ENCODE measurements around the gene STIMATE. TPM values are rescaled to one million over a fixed set of nuclear protein-coding genes. Genes with fewer than 3 reads are reported as not detected.

The STIMATE gene
- total and polyA plus RNA-seq, 2 experiments from 2014 or later: 11.2 to 23.6 TPM

DNA sequence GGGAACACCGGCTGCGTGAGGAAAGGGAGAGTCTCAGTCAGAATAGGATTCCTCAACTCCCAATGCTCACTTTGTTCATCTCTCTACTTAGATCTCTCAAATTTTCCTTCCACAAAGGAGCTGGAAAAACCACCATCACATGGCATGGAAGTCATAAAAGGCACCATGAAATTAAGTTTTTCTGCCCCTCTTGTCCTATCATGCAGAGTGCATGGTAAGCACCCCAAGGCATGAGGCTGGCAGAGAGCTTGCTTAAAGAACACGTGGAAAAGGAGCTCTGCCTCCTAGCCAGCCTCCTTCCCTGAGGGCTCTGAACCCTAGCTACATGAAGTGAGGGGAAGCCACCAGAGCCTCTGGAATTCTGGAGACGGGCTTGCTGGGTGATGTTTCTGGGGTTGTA is 17.8 kb downstream of the STIMATE start:
- Mint-ChIP-seq H3K9me3 (no peaks in the 10 kb centered on the region), H3K4me3 (no peak overlapping the region), H3K4me1 (peaks cover 16% of the 10 kb centered on the region), H3K36me3 (ENCODE audit: low read depth) (peaks cover 1% of the 10 kb centered on the region; the same call in 2 of the 3 replicates), H3K27ac (no peak overlapping the region), H3K27me3 (ENCODE audit: insufficient read depth, low read depth, poor library complexity) (peaks cover 3% of the 10 kb centered on the region)
- H3K27ac ChIP-seq (ENCODE audit: low read depth): no peak overlapping the region
- peaks cover 7% of the 10 kb centered on the region for H3K4me1 ChIP-seq (ENCODE audit: insufficient read depth)
- no peak overlapping the region for H3K4me2 ChIP-seq
- H2AFZ ChIP-seq: no peak overlapping the region
- TF ChIP-seq CREB1 (CRISPR knock-in tag; IDR thresholded peaks at IDR 0.05; ENCODE audit: low read depth) (no peak), ZNF331 (CRISPR knock-in tag; IDR thresholded peaks at IDR 0.05; ENCODE audit: low read depth) (no peak), STAT1 (IDR thresholded peaks at IDR 0.05; ENCODE audit: unreplicated experiment) (no peak), POLR2AphosphoS5 (IDR thresholded peaks at IDR 0.05; ENCODE audit: low read depth) (no peak), ZNF114 (CRISPR knock-in tag; IDR thresholded peaks at IDR 0.05) (no peak), JUNB (IDR thresholded peaks at IDR 0.05; ENCODE audit: unreplicated experiment) (no peak), NANOG (IDR thresholded peaks at IDR 0.05; ENCODE audit: borderline replicate concordance) (no peak)
- TF ChIP-seq, protein P1, sequence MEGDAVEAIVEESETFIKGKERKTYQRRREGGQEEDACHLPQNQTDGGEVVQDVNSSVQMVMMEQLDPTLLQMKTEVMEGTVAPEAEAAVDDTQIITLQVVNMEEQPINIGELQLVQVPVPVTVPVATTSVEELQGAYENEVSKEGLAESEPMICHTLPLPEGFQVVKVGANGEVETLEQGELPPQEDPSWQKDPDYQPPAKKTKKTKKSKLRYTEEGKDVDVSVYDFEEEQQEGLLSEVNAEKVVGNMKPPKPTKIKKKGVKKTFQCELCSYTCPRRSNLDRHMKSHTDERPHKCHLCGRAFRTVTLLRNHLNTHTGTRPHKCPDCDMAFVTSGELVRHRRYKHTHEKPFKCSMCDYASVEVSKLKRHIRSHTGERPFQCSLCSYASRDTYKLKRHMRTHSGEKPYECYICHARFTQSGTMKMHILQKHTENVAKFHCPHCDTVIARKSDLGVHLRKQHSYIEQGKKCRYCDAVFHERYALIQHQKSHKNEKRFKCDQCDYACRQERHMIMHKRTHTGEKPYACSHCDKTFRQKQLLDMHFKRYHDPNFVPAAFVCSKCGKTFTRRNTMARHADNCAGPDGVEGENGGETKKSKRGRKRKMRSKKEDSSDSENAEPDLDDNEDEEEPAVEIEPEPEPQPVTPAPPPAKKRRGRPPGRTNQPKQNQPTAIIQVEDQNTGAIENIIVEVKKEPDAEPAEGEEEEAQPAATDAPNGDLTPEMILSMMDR (conservative IDR thresholded peaks at IDR 0.05; ENCODE audit: low read depth in 2 of 2): no peak
- TF ChIP-seq, protein P2, sequence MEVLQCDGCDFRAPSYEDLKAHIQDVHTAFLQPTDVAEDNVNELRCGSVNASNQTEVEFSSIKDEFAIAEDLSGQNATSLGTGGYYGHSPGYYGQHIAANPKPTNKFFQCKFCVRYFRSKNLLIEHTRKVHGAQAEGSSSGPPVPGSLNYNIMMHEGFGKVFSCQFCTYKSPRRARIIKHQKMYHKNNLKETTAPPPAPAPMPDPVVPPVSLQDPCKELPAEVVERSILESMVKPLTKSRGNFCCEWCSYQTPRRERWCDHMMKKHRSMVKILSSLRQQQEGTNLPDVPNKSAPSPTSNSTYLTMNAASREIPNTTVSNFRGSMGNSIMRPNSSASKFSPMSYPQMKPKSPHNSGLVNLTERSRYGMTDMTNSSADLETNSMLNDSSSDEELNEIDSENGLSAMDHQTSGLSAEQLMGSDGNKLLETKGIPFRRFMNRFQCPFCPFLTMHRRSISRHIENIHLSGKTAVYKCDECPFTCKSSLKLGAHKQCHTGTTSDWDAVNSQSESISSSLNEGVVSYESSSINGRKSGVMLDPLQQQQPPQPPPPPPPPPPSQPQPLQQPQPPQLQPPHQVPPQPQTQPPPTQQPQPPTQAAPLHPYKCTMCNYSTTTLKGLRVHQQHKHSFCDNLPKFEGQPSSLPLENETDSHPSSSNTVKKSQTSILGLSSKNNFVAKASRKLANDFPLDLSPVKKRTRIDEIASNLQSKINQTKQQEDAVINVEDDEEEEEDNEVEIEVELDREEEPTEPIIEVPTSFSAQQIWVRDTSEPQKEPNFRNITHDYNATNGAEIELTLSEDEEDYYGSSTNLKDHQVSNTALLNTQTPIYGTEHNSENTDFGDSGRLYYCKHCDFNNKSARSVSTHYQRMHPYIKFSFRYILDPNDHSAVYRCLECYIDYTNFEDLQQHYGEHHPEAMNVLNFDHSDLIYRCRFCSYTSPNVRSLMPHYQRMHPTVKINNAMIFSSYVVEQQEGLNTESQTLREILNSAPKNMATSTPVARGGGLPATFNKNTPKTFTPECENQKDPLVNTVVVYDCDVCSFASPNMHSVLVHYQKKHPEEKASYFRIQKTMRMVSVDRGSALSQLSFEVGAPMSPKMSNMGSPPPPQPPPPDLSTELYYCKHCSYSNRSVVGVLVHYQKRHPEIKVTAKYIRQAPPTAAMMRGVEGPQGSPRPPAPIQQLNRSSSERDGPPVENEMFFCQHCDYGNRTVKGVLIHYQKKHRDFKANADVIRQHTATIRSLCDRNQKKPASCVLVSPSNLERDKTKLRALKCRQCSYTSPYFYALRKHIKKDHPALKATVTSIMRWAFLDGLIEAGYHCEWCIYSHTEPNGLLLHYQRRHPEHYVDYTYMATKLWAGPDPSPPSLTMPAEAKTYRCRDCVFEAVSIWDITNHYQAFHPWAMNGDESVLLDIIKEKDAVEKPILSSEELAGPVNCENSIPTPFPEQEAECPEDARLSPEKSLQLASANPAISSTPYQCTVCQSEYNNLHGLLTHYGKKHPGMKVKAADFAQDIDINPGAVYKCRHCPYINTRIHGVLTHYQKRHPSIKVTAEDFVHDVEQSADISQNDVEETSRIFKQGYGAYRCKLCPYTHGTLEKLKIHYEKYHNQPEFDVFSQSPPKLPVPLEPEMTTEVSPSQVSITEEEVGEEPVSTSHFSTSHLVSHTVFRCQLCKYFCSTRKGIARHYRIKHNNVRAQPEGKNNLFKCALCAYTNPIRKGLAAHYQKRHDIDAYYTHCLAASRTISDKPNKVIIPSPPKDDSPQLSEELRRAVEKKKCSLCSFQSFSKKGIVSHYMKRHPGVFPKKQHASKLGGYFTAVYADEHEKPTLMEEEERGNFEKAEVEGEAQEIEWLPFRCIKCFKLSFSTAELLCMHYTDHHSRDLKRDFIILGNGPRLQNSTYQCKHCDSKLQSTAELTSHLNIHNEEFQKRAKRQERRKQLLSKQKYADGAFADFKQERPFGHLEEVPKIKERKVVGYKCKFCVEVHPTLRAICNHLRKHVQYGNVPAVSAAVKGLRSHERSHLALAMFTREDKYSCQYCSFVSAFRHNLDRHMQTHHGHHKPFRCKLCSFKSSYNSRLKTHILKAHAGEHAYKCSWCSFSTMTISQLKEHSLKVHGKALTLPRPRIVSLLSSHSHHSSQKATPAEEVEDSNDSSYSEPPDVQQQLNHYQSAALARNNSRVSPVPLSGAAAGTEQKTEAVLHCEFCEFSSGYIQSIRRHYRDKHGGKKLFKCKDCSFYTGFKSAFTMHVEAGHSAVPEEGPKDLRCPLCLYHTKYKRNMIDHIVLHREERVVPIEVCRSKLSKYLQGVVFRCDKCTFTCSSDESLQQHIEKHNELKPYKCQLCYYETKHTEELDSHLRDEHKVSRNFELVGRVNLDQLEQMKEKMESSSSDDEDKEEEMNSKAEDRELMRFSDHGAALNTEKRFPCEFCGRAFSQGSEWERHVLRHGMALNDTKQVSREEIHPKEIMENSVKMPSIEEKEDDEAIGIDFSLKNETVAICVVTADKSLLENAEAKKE (CRISPR knock-in tag; IDR thresholded peaks at IDR 0.05): no peak
- TF ChIP-seq, protein P3, sequence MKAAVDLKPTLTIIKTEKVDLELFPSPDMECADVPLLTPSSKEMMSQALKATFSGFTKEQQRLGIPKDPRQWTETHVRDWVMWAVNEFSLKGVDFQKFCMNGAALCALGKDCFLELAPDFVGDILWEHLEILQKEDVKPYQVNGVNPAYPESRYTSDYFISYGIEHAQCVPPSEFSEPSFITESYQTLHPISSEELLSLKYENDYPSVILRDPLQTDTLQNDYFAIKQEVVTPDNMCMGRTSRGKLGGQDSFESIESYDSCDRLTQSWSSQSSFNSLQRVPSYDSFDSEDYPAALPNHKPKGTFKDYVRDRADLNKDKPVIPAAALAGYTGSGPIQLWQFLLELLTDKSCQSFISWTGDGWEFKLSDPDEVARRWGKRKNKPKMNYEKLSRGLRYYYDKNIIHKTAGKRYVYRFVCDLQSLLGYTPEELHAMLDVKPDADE (IDR thresholded peaks at IDR 0.05): no peak
- H3K4me3 ChIP-seq: no peak overlapping the region
- no peaks in the 10 kb centered on the region for H3K36me3 ChIP-seq (ENCODE audit: insufficient read depth)
- no peaks in the 10 kb centered on the region for H3K9me2 ChIP-seq (ENCODE audit: insufficient read depth)
- H3K79me2 ChIP-seq (replicated peaks; ENCODE audit: insufficient read depth): peaks cover 26% of the 10 kb centered on the region
- no peaks in the 10 kb centered on the region for H3K27me3 ChIP-seq (ENCODE audit: insufficient read depth)
- DNase-seq (ENCODE audit: low spot score): no peak
- H3F3A ChIP-seq (replicated peaks; ENCODE audit: low read depth): no peaks in the 10 kb centered on the region
- ATAC-seq: no peak
- no peaks in the 10 kb centered on the region; the same call in none of the 2 replicates for H4K20me1 ChIP-seq (replicated peaks; ENCODE audit: insufficient read depth)

All from GM23338 (cell line).